ENCODE measurements around the gene ZNF273.
"Not testable (repeated sequence)": the region's sequence is repeated elsewhere in the genome, so short reads cannot be mapped to it uniquely, and the experiment has no call there.

DNA sequence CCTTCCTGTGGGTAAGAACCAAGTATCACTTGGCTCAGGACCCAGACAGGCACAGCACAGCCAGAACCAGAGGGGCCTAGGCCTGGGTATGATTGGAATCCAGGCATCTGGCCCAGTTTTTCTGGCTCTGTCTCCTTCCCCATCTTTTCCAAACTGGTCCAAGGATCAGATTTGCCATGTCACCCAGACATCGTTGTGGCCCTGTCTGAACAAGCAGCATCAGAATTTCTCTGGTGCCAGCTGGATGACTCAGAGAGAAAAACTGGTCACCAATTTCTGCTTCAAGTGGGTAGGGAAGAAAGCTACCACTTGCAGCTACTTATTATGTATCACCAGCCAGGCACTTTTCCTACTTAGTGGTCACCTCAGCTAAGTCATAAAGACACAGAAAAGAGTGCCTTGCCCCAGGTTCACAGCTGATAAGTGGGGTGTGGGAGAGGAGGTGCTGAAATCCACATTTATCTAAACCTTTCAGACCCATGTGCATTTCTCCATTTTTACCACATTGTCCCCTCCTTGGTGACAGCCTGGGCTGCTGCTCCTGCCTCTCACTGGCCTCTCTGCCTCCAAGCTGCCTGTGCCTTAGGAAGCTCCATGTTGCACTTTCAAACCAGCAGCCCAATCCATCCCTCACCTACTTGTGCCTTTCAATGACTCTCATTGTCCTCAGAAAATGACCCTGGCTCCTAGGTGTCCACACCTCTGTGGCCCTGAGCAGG, 11.6 kb upstream of the ZNF273 start:
- not testable (repeated sequence) for TF ChIP-seq YY1 (IDR thresholded peaks at IDR 0.05; ENCODE audit: extremely low read depth, insufficient replicate concordance, low read depth, low read length); ZNF274 (IDR thresholded peaks at IDR 0.05; ENCODE audit: low read depth, low read length); POLR2A (IDR thresholded peaks at IDR 0.05; ENCODE audit: borderline replicate concordance, extremely low read depth, insufficient read depth, insufficient read length); POLR2AphosphoS5 (IDR thresholded peaks at IDR 0.05; ENCODE audit: low read depth, low read length); CBX3 (IDR thresholded peaks at IDR 0.05; ENCODE audit: low read depth); EZH2phosphoT487 (IDR thresholded peaks at IDR 0.05; ENCODE audit: borderline replicate concordance); EZH2 (IDR thresholded peaks at IDR 0.05); SRF (IDR thresholded peaks at IDR 0.05; ENCODE audit: low read depth)
- TF ChIP-seq, protein P1, sequence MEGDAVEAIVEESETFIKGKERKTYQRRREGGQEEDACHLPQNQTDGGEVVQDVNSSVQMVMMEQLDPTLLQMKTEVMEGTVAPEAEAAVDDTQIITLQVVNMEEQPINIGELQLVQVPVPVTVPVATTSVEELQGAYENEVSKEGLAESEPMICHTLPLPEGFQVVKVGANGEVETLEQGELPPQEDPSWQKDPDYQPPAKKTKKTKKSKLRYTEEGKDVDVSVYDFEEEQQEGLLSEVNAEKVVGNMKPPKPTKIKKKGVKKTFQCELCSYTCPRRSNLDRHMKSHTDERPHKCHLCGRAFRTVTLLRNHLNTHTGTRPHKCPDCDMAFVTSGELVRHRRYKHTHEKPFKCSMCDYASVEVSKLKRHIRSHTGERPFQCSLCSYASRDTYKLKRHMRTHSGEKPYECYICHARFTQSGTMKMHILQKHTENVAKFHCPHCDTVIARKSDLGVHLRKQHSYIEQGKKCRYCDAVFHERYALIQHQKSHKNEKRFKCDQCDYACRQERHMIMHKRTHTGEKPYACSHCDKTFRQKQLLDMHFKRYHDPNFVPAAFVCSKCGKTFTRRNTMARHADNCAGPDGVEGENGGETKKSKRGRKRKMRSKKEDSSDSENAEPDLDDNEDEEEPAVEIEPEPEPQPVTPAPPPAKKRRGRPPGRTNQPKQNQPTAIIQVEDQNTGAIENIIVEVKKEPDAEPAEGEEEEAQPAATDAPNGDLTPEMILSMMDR (IDR thresholded peaks at IDR 0.05 in 2 of 3, conservative IDR thresholded peaks at IDR 0.05 in 1 of 3; ENCODE audit: borderline replicate concordance in 1 of 3, insufficient read depth in 1 of 3, low read depth in 2 of 3, low read length in 2 of 3) = not testable (repeated sequence)
- TF ChIP-seq, protein P2, sequence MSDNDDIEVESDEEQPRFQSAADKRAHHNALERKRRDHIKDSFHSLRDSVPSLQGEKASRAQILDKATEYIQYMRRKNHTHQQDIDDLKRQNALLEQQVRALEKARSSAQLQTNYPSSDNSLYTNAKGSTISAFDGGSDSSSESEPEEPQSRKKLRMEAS (IDR thresholded peaks at IDR 0.05) = not testable (repeated sequence)
- TF ChIP-seq, protein P3, sequence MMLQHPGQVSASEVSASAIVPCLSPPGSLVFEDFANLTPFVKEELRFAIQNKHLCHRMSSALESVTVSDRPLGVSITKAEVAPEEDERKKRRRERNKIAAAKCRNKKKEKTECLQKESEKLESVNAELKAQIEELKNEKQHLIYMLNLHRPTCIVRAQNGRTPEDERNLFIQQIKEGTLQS (IDR thresholded peaks at IDR 0.05) = not testable (repeated sequence)
